Mucosa of descending colon (tissue), 3 donors: ENCODE measurements around the gene MAS1. TPM values are rescaled to one million over a fixed set of nuclear protein-coding genes. Genes with fewer than 3 reads are reported as not detected.

Experiments
- ATAC-seq: fragments of 200-7000 bp; cut with Tn5 transposase; one replicate; pipeline ENCODE4 v1.9.1; 2020; ENCODE audit warnings: mild to moderate bottlenecking, moderate library complexity
- DNase-seq, 3 donors: peaks; one replicate each; pipeline ENCODE4 v3.0.0-alpha.2; 2020
- H3K36me3 ChIP-seq: fragments of 200-600 bp; one replicate; pipeline ENCODE4 v1.8.0; 2021; ENCODE audit warnings: low read depth, mild to moderate bottlenecking
- H3K4me1 ChIP-seq: fragments of 200-600 bp; one replicate; pipeline ENCODE4 v1.8.0; 2021; ENCODE audit warnings: low read depth, mild to moderate bottlenecking
- H3K4me3 ChIP-seq: fragments of 200-600 bp; one replicate; pipeline ENCODE4 v1.8.0; 2021; ENCODE audit warnings: mild to moderate bottlenecking
- H3K9me3 ChIP-seq: fragments of 200-600 bp; one replicate; pipeline ENCODE4 v1.8.0; 2021; ENCODE audit warnings: mild to moderate bottlenecking
- intact Hi-C, 2 donors: fragments of 100-400 bp; cut with DNase I in 1 of 2; cut with micrococcal nuclease in 1 of 2; formaldehyde crosslinking; loops; one replicate each; pipeline versions ENCODE4 v1.11.0 to v1.11.1; 2022; cut with DNase I, micrococcal nuclease
- total RNA-seq, 3 donors: library from RNA; stranded (reverse); fragmentation: NEBNext Ultra II Directional in 2 of 3; extraction: Animal tissue kit (Norgen Biotek cat#: 25700) in 2 of 3; gene quantifications; one replicate each; pipeline versions ENCODE4 v1.2.1 to v1.2.4, GENCODE V29; 2021 to 2023
- TF ChIP-seq, protein P1 (sequence below): fragments of 200-600 bp; IDR thresholded peaks from one replicate; pipeline ENCODE4 v1.8.0; 2022; ENCODE audit warnings: antibody characterized with exemption, mild to moderate bottlenecking
- donor health status: DM: no; HTN: no; CAD: no; lungs with moderate emphysema.
- donor health status: DM: no; HTN: no; CAD: no.
- donor health status: DM: no; HTN: yes; CAD: no.

The MAS1 gene
- total RNA-seq, 3 donors from 2014 or later: not detected

DNA sequence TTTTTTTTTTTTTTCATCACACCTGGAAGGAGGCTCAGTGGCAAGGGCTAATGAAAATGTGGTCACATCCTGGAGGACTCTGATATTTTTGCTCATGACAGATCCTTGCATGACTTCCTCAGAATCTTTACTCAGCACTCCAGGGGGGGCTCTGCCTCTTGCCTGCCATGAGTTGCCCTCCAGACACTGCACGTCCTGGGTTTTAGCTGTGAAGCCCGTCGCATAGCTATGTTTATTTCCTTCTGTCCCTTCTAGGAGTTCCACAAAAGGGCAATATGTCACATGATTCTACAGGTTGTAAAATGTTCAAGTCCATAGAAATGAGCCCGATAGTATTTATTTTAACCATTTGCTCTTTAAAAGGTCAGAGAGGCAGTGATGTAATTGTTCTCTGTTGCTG lies 18.2 kb downstream of the MAS1 start:
- Histone ChIP-seq H3K9me3 (no peaks in the 10 kb centered on the region), H3K4me3 (no peak overlapping the region), H3K4me1 (no peaks in the 10 kb centered on the region), H3K36me3 (no peaks in the 10 kb centered on the region)
- TF ChIP-seq, protein P1, sequence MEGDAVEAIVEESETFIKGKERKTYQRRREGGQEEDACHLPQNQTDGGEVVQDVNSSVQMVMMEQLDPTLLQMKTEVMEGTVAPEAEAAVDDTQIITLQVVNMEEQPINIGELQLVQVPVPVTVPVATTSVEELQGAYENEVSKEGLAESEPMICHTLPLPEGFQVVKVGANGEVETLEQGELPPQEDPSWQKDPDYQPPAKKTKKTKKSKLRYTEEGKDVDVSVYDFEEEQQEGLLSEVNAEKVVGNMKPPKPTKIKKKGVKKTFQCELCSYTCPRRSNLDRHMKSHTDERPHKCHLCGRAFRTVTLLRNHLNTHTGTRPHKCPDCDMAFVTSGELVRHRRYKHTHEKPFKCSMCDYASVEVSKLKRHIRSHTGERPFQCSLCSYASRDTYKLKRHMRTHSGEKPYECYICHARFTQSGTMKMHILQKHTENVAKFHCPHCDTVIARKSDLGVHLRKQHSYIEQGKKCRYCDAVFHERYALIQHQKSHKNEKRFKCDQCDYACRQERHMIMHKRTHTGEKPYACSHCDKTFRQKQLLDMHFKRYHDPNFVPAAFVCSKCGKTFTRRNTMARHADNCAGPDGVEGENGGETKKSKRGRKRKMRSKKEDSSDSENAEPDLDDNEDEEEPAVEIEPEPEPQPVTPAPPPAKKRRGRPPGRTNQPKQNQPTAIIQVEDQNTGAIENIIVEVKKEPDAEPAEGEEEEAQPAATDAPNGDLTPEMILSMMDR: no peak
- ATAC-seq (no peak), DNase-seq (no peak)
- intact Hi-C loops: no loop called here

DNA sequence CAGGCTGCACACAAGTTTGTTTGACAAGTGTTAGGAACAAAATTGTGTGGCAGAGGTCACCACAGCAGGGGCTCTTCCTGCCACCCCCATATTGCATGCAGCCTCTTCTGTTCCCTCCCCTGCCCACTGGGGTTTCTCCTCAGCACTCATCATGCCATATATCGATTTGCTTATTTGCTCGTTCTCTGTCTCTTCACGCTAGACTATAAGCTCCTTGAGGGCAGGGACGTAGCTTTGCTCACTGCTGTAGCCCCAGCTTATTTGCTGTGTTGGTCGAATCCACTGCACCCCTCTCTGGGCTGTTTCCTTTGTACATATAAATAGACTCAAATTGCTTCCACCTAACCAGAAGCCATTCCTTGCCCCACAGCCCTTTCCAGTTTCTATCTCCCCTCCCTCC lies 19.6 kb downstream of the MAS1 start:
- Histone ChIP-seq H3K36me3 (no peaks in the 10 kb centered on the region), H3K9me3 (no peaks in the 10 kb centered on the region)
- TF ChIP-seq, protein P1: no peak

GRCh38 chr6:159913375-159913774 lies 22.6 kb downstream of the MAS1 start:
- intact Hi-C loops: no loop called here
- H3K9me3 ChIP-seq: no peaks in the 10 kb centered on the region
- ATAC-seq: no peak
- H3K4me1 ChIP-seq: no peaks in the 10 kb centered on the region
- no peak overlapping the region for H3K4me3 ChIP-seq
- no peaks in the 10 kb centered on the region for H3K36me3 ChIP-seq
- DNase-seq: no peak
- TF ChIP-seq, protein P1: no peak

More for the DNA sequence above, 19.6 kb downstream of the MAS1 start:
- no peak for ATAC-seq
- DNase-seq: no peak
- intact Hi-C loops: no loop called here
- H3K4me1 ChIP-seq: no peaks in the 10 kb centered on the region
- H3K4me3 ChIP-seq: no peak overlapping the region

DNA sequence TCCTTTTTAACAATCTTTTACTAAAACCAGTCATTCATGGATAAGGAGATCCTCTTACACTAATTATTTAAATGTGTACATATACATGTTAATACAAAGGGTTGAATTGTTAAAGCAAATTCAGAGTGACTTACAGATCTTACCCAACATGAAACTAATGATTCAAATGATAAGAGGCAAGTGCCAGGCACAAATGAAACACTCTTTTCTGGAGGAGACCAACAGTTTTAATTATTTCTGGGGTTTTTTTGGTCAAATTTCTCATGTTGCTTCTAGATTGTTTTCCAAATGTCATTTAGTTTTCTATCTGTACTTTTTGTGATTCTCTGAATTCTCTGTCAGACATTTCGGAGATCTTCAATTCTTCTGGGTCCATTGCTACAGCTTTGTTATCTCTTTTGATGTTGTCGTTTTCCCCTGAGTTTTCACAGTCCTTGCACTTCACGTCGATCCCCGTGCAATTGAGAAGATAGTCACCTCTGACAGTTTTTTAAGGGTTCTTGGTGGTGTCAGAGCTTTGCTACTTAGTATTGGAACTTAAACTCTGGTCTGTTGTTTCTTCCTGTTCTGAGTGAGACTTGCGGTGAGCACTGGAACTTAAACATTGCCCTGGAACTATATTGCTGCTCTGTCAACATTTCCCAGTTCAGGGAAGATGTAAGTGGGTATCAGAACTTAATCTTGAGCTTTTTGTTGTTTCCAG lies 23.2 kb downstream of the MAS1 start:
- ATAC-seq: no peak
- intact Hi-C loops: no loop called here
- DNase-seq: no peak
- TF ChIP-seq, protein P1: no peak
- Histone ChIP-seq H3K9me3 (no peaks in the 10 kb centered on the region), H3K4me3 (no peak overlapping the region), H3K36me3 (no peaks in the 10 kb centered on the region), H3K4me1 (no peaks in the 10 kb centered on the region)

- no peak overlapping the region for H3K4me3 ChIP-seq
- H3K36me3 ChIP-seq: no peaks in the 10 kb centered on the region
- intact Hi-C loops: no loop called here
- H3K4me1 ChIP-seq: no peaks in the 10 kb centered on the region
- no peak for DNase-seq
- no peak for ATAC-seq
- H3K9me3 ChIP-seq: no peaks in the 10 kb centered on the region
- TF ChIP-seq, protein P1: no peak
Observed at GRCh38 chr6:159914565-159914923, 23.8 kb downstream of the MAS1 start.

GRCh38 chr6:159915397-159915796 lies 24.6 kb downstream of the MAS1 start:
- intact Hi-C loops: no loop called here
- Histone ChIP-seq H3K36me3 (no peaks in the 10 kb centered on the region), H3K9me3 (no peaks in the 10 kb centered on the region), H3K4me3 (no peak overlapping the region), H3K4me1 (no peaks in the 10 kb centered on the region)
- TF ChIP-seq, protein P1: no peak
- no peak for DNase-seq
- ATAC-seq: no peak
